Rectal smooth muscle tissue (tissue), 1 donor: Measurements from ENCODE around the gene ZBTB4.

Experiments used
- H3K27ac ChIP-seq: one replicate; pipeline ENCODE4 v1.7.0; 2013; ENCODE audit warnings: low read depth, low read length, inconsistent platforms
- H3K27me3 ChIP-seq: one replicate; pipeline ENCODE4 v1.7.0; 2013; ENCODE audit warnings: low read length; ENCODE audit not compliant: control insufficient read depth, insufficient read depth
- H3K36me3 ChIP-seq: one replicate; pipeline ENCODE4 v1.7.0; 2013; ENCODE audit warnings: low read length; ENCODE audit not compliant: control insufficient read depth, insufficient read depth
- H3K4me1 ChIP-seq: one replicate; pipeline ENCODE4 v1.7.0; 2013; ENCODE audit warnings: low read length; ENCODE audit not compliant: control insufficient read depth, insufficient read depth
- H3K4me3 ChIP-seq: one replicate; pipeline ENCODE4 v1.7.0; 2013; ENCODE audit warnings: low read length
- H3K9ac ChIP-seq: one replicate; pipeline ENCODE4 v1.7.0; 2013; ENCODE audit warnings: low read length

ZBTB4 gene

DNA sequence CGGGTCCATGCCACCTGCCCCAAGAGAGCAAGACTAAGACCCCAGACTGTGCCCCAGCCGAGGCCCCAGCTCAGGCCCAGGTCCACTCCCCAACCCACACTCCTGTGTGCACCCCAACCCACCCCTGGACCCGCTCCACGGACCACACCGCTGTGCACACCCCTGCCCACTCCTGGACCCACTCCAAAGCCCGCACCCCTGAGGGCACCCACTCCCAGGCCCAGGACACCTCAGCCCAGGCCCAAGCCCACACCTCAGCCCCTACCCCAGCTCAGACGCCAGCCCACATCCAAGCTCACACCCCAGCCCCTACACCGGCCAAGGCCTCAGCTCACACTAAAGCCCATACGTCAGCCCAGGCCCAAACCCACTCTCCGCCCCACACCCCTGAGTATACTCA, 49.7 kb downstream of the ZBTB4 start:
- Histone ChIP-seq H3K27ac (no peak overlapping the region), H3K27me3 (no peaks in the 10 kb centered on the region), H3K36me3 (no peaks in the 10 kb centered on the region), H3K9ac (no peak overlapping the region), H3K4me1 (no peaks in the 10 kb centered on the region), H3K4me3 (no peak overlapping the region)

DNA sequence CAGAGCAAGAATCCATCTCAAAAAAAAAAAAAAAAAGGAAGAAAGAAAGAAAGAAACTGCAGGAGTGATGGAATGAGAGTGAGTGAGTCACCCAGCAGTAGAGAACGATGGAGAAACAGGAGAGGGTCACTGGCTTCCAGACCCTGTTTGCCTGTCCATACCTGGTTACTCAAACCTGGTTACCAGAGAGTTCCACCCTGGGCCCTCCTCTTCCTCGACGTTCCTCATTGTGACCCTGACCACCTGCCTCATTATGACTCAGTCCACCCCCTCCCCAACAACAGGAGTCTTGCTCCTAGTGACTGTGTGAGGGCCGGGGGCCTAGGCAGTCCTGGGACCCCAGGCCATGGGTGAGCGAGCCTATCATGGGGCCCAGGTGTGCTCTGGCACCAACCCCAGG, 50.9 kb downstream of the ZBTB4 start, which contains the start of gene SPEM3:
Gene SPEM3 (plus strand): TSS at position 301 of the 400 bp plus-strand sequence. CDS start 46 bp downstream, at position 347.
- Histone ChIP-seq H3K4me3 (no peak within 1 kb of the TSS), H3K27me3 (no peaks in the 10 kb centered on the region), H3K36me3 (no peaks in the 10 kb centered on the region), H3K4me1 (no peaks in the 10 kb centered on the region), H3K9ac (no peak within 1 kb of the TSS), H3K27ac (no peak within 1 kb of the TSS)

DNA sequence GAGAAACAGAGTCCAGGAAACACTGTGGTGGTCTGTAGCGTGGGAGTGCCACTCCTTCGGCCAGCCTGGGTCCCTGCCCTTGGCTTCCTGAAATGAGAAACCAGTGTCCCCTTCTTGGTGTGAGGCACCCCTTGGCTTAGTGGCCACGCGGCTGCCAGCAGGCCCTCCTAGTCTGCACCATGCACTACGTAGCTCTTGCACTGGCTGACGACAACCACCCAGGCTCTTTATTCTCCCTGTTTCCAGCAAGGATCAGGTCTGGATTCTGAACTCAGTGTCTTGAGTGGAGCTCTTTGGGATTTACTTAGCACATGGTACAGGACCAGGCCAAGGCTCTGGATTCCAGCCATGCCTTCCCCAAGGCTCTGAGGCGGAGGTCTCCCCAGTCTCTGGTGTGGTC, 51.9 kb downstream of the ZBTB4 start:
- Histone ChIP-seq H3K36me3 (no peaks in the 10 kb centered on the region), H3K9ac (no peak overlapping the region), H3K4me3 (no peak overlapping the region), H3K27me3 (no peaks in the 10 kb centered on the region), H3K27ac (no peak overlapping the region), H3K4me1 (no peaks in the 10 kb centered on the region)

DNA sequence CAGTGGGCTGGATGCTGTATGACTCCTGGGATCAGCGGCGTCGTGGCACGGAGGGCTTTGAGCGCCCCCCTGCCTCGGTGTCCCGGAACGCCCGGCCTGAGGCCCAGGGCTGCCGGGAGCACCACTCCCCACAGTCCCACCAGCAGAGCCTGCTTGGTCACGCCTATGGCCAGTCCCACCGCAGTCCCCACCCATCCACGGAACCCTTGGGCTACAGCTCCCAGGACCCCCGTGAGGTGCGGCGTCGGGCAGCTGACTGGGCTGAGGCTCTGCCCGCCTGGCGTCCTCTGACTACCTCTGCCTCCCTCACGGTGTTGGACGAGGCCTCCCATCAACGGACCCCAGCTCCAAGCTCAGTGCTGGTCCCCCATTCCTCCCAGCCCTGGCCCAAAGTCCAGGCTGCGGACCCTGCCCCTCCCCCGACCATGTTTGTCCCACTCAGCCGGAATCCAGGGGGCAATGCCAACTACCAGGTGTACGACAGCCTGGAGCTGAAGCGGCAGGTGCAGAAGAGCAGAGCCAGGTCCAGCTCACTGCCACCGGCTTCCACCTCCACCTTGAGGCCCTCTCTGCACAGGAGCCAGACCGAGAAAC, 52.4 kb downstream of the ZBTB4 start:
- Histone ChIP-seq H3K27ac (no peak overlapping the region), H3K4me1 (no peaks in the 10 kb centered on the region), H3K9ac (no peak overlapping the region), H3K27me3 (no peaks in the 10 kb centered on the region), H3K4me3 (no peak overlapping the region), H3K36me3 (no peaks in the 10 kb centered on the region)

DNA sequence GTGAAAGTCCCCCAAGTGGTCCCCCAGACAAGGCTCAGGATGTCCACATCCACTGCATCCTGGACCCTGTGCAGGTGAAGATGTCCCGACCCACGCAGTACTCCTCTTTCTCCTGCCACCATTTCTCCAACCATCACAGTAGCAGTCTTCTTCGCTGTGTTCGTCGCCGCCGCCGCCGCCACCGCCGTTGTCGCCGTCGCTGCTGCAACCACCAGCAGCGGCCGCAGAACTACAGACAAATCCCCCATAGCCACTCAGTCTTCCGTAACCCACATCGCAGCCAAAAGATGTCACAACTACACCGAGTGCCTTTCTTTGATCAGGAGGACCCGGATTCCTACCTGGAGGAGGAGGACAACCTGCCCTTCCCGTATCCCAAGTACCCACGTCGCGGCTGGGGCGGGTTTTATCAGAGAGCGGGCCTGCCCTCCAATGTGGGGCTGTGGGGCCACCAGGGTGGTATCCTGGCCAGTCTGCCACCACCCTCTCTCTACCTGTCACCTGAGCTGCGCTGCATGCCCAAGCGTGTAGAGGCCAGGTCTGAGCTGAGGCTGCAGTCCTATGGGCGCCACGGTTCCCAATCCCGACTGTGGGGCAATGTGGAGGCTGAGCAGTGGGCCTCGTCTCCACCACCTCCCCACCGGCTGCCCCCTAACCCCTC, 53.1 kb downstream of the ZBTB4 start:
- H3K4me3 ChIP-seq = no peak overlapping the region
- no peak overlapping the region for H3K27ac ChIP-seq
- no peaks in the 10 kb centered on the region for H3K4me1 ChIP-seq
- no peak overlapping the region for H3K9ac ChIP-seq
- H3K27me3 ChIP-seq = no peaks in the 10 kb centered on the region
- no peaks in the 10 kb centered on the region for H3K36me3 ChIP-seq

DNA sequence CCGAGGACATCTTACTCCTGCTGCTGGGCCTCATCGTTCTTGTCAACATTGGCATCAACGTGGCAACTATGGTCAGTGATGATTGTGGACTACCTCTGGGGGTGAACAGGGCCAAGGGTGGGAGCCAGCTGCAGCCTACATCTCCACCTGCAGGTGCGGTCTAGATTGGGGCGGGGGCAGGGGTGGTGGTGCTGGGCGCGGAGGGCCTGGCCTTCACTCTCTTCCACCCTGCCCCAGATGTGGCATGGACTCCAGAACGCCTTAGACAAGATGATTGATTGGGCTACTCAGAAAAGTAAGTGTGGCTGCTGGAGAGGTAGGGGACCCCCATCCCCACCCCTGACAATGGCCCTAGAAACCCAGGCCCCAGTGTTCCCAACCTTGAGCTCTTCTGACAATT, 53.7 kb downstream of the ZBTB4 start:
- Histone ChIP-seq H3K9ac (no peak overlapping the region), H3K36me3 (no peaks in the 10 kb centered on the region), H3K27ac (no peak overlapping the region), H3K27me3 (no peaks in the 10 kb centered on the region), H3K4me3 (no peak overlapping the region), H3K4me1 (no peaks in the 10 kb centered on the region)

DNA sequence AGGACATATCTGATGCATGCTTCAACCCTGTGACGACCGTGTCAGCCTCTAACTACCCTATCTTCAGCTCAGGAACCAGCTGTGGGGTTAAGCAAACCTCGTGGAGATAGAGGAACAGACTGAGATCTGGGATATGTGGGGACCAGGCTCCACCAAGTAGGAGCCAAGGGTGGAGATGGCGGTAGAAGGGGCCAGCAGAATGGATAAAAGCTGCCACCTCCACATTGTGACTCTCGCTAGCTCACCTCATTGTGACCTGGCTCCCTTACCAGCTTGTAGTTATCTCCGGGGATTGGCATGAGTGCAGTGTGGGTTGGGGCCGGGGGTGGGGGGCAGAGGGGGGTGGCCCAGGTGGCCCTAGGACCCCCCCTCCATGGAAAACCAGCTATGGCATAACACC, 54.1 kb downstream of the ZBTB4 start, which contains the start of gene SPEM2:
Gene SPEM2 (plus strand): TSS at position 301 of the 400 bp plus-strand sequence. CDS start 73 bp downstream, at position 374.
- no peaks in the 10 kb centered on the region for H3K36me3 ChIP-seq
- no peaks in the 10 kb centered on the region for H3K27me3 ChIP-seq
- H3K4me3 ChIP-seq = no peak within 1 kb of the TSS
- H3K4me1 ChIP-seq = no peaks in the 10 kb centered on the region
- H3K27ac ChIP-seq = no peak within 1 kb of the TSS
- no peak within 1 kb of the TSS for H3K9ac ChIP-seq

DNA sequence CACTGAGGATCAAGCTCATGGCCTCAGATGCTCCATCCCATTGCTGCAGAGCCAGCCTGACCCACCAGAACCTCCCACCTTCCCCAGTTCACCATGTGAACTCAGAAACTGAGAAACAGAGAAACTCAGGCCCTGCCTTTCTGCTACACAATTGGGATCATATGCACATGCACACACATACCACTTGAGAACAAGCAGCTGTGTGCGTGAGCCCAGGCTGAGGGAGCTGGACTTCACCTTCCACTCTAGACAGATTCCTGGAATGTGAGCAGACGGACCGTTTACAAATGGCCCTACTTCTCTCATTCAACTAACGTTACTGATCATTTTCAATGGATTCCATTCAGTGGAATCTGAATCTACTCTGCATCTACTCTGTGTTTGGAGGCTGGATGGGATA, 55.8 kb downstream of the ZBTB4 start:
- Histone ChIP-seq H3K36me3 (no peaks in the 10 kb centered on the region), H3K27me3 (no peaks in the 10 kb centered on the region), H3K4me3 (no peak overlapping the region), H3K9ac (no peak overlapping the region), H3K4me1 (no peaks in the 10 kb centered on the region), H3K27ac (no peak overlapping the region)

DNA sequence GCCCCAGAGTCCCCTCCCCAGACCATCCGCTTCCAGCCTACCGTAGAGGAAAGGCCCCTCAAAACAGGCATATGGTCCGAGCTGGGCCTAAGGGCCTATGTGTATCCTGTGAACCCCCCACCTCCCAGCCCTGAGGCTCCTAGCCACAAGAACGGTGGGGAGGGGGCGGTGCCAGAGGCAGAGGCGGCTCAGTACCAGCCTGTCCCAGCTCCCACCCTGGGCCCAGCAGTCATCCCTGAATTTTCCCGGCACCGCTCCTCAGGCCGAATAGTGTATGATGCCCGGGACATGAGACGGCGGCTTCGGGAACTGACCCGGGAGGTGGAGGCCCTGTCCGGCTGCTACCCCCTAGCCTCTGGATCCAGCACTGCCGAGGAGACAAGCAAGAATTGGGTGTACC, 58.2 kb downstream of the ZBTB4 start:
- Histone ChIP-seq H3K4me1 (no peaks in the 10 kb centered on the region), H3K4me3 (no peak overlapping the region), H3K27ac (no peak overlapping the region), H3K27me3 (no peaks in the 10 kb centered on the region), H3K36me3 (no peaks in the 10 kb centered on the region), H3K9ac (no peak overlapping the region)

DNA sequence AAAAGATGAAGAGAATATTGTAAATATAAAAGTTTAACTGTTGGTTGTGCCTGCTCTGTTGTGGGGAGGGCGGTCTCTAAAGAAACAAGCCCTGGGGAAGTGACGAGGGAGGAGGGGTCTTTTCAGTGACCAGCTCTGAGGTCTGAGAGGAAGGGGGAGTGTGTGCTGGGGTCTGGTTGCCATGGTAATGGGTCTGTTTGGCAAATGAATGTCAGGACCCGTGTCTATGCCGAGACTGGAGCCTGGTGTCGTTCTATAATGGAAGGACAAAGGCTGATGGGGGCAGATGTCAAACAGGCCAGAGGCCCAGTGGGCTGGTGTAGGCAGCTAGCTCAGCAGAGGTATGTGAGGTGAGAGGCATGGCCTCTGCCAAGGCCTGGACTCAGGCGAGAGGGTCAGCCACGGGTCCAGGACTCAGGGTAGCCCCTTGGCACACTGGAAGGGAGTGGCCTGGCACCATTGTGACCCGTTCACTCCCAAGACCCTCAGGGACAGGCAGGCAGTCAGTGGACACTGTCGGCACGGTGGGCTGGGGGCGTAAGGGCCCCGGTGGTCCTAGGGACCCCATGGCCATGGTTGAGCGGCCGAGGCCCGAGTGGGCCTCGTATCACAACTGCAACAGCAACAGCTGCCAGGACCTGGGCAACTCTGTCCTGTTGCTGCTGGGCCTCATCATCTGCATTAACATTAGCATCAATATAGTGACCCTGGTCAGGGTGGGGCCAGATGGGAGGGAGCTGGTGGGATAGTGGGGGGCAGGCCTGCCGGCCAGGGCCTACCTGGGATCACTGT, 59.4 kb downstream of the ZBTB4 start, which contains the start of gene SPEM1:
Gene SPEM1 (plus strand): TSS at position 506 of the 792 bp plus-strand sequence. CDS start 61 bp downstream, at position 567.
- Histone ChIP-seq H3K9ac (no peak within 1 kb of the TSS), H3K4me1 (no peaks in the 10 kb centered on the region), H3K27ac (no peak within 1 kb of the TSS), H3K27me3 (no peaks in the 10 kb centered on the region), H3K36me3 (no peaks in the 10 kb centered on the region), H3K4me3 (no peak within 1 kb of the TSS)

DNA sequence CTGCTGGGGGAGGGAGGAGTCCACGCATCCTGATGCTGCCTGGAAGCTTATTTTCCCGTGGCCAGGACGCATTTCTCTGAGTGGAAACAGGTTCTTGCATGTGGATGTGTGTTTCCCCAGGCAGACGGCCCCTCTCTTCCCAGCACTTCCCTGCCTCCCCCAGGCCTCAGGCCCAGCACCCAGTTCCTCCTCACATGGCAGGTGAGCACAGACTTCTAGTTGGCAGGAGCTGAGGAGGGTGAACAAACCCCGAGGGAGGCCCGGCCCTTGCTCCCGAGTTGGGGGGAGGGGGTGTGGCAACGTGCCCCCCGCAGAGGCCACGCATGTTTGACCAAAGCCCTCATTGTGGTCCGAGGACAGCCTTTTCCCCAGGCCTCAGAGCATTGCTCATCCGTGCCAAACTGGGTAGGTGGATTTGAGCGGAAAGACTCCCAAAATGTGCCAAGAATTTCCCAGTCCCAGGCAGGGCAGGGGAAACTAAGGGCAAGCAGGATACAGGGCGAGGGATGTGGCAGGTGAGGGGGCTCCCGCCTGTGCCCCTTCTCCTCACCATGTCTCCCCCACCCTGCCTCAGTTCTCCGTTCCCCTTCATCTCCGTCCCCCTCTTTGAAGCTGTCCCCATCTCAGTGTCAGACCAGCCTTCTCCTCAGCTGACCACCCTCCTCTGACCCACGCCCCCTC, 60.8 kb downstream of the ZBTB4 start:
- H3K4me1 ChIP-seq = no peaks in the 10 kb centered on the region
- no peaks in the 10 kb centered on the region for H3K27me3 ChIP-seq
- no peak overlapping the region for H3K9ac ChIP-seq
- no peaks in the 10 kb centered on the region for H3K36me3 ChIP-seq
- no peak overlapping the region for H3K4me3 ChIP-seq
- no peak overlapping the region for H3K27ac ChIP-seq

DNA sequence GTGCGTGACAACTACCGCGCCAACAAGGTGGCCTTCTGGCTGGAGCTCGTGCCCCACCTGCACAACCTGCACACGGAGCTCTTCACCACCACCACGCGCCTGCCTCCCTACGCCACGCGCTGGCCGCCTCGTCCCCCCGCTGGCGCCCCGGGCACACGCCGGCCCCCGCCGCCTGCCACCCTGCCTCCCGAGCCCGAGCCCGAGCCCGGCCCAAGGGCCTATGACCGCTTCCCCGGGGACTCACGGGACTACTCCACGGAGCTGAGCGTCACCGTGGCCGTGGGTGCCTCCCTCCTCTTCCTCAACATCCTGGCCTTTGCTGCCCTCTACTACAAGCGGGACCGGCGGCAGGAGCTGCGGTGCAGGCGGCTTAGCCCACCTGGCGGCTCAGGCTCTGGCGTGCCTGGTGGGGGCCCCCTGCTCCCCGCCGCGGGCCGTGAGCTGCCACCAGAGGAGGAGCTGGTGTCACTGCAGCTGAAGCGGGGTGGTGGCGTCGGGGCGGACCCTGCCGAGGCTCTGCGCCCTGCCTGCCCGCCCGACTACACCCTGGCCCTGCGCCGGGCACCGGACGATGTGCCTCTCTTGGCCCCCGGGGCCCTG, 62.3 kb downstream of the ZBTB4 start:
- Histone ChIP-seq H3K27ac (no peak overlapping the region), H3K36me3 (no peaks in the 10 kb centered on the region), H3K27me3 (no peaks in the 10 kb centered on the region), H3K4me1 (no peaks in the 10 kb centered on the region), H3K4me3 (no peak overlapping the region), H3K9ac (no peak overlapping the region)
